ENCODE data around the gene DEFB132. TPM values are rescaled to one million over a fixed set of nuclear protein-coding genes. Genes with fewer than 3 reads are reported as not detected.
"Not testable (repeated sequence)": the region's sequence is repeated elsewhere in the genome, so short reads cannot be mapped to it uniquely, and the experiment has no call there.

The DEFB132 gene, protein sequence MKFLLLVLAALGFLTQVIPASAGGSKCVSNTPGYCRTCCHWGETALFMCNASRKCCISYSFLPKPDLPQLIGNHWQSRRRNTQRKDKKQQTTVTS
- not detected for polyA plus RNA-seq (2013, experiment 1 of 4)
- not detected for polyA plus RNA-seq (2013, experiment 2 of 4)
- not detected for polyA plus RNA-seq (2013, experiment 3 of 4)
- not detected for polyA plus RNA-seq (2013, experiment 4 of 4)

DNA sequence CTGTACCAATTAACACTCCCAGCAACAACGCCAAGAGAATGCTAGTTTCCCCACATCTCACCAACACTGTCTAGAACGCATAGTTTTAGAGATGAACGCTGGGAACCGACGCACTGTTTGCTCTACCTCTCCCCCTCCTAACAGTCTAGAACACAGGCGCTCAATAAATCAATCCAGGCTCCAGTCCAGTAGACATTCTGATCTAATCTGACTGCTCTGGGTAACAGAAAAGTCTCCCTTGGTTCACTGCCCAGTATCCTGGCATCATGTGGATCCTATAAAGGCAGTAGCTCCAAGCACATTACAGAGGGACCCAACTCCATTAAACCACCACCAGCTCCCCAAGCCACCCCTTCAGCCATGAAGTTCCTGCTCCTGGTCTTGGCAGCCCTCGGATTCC, at the start of gene DEFB132:
DEFB132 (plus strand) TSS at position 306 of the 400 bp plus-strand sequence; CDS start at position 361, 55 bp downstream.
- Histone ChIP-seq H3K4me1 (ENCODE audit: control insufficient read depth, insufficient read depth, low read length) (no peaks in the 10 kb centered on the region), H3K9me3 (ENCODE audit: control insufficient read depth, low read length) (no peaks in the 10 kb centered on the region), H3K36me3 (ENCODE audit: control insufficient read depth, insufficient read depth, low read length) (no peaks in the 10 kb centered on the region), H3K4me3 (ENCODE audit: insufficient read depth, low read depth, low read length) (no peak within 1 kb of the TSS), H3K27ac (ENCODE audit: insufficient read depth, low read depth, low read length, poor library complexity, severe bottlenecking) (no peak within 1 kb of the TSS), H3K27me3 (ENCODE audit: control insufficient read depth, insufficient read depth, low read length, poor library complexity, severe bottlenecking) (peaks cover 33% of the 10 kb centered on the region)
- 89 to 91% methylated on average over 7 of the region's 7 CpGs for WGBS, 2 experiments

DNA sequence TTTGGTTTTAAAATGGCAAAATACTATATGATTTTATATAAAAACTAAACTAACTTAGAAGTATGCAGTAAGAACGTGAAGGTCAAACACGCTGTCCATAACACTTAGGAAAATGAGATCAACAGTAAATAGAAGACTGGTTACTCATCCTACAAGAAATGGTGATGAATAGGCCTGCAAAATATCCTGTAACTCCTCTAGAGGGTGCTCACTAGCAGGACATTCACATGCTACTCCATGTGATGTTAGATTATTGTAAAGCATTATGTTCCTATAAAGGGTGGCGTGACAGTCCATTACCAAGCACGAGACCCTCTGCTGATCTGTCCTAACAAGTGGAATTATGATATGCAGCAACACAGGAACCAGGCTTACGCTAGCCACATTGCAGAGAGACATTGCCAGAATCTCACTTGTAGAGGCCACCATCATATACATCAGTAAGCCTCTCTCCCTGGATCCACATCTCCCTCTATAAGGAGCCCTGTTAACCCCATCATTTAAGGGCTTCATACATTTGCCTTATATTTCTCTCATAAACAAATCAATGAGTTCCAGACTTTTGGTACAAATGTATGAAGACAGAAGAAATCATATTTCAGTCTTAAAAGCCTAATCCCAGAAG, 48.5 kb upstream of the DEFB132 start:
- Histone ChIP-seq H3K27ac (ENCODE audit: insufficient read depth, low read depth, low read length, poor library complexity, severe bottlenecking) (no peak overlapping the region), H3K4me3 (ENCODE audit: insufficient read depth, low read depth, low read length) (no peak overlapping the region), H3K9me3 (ENCODE audit: control insufficient read depth, low read length) (no peaks in the 10 kb centered on the region), H3K4me1 (ENCODE audit: control insufficient read depth, insufficient read depth, low read length) (peaks cover 5% of the 10 kb centered on the region), H3K27me3 (ENCODE audit: control insufficient read depth, insufficient read depth, low read length, poor library complexity, severe bottlenecking) (peaks cover 35% of the 10 kb centered on the region), H3K36me3 (ENCODE audit: control insufficient read depth, insufficient read depth, low read length) (no peaks in the 10 kb centered on the region)
- 35 to 55% methylated on average over 3 to 5 of the region's 5 CpGs for WGBS, 2 experiments

DNA sequence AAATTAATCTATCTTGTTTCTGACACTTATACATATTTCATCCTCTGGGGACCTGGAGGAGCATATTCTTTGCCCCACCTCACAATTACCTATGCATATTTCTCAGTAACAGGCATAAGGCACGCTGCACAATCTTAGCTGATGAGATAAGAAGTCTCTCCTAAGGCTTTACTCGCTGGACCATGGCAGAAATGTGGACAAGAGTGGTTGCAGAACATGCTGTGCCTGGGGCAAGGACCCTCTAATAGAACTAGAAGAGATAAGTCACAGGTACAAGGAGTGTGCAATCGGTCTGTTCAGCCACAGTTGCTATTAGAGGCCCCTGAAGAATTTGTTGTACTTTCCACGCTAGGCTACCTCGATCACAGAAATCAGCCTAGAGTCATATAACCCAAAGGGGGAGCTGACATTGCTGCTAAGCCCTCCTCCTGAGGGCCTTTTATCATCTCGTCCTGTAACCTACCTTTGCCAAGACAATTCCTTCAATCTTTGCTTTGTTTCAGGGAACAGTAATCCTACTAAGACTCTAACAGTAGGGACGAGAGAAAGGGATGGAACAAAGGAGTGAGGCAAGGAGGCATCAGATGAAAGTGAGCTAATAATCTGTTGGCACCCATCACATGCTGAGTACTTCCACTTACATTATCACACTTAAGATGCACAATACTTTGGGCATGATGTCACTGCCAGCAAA, 46.6 kb upstream of the DEFB132 start:
- H3K36me3 ChIP-seq (ENCODE audit: control insufficient read depth, insufficient read depth, low read length): no peaks in the 10 kb centered on the region
- 40 to 43% methylated on average over 7 of the region's 7 CpGs for WGBS, 2 experiments
- no peak overlapping the region for H3K27ac ChIP-seq (ENCODE audit: insufficient read depth, low read depth, low read length, poor library complexity, severe bottlenecking)
- peaks cover 5% of the 10 kb centered on the region for H3K4me1 ChIP-seq (ENCODE audit: control insufficient read depth, insufficient read depth, low read length)
- no peak overlapping the region for H3K4me3 ChIP-seq (ENCODE audit: insufficient read depth, low read depth, low read length)
- H3K27me3 ChIP-seq (ENCODE audit: control insufficient read depth, insufficient read depth, low read length, poor library complexity, severe bottlenecking): peaks cover 35% of the 10 kb centered on the region
- H3K9me3 ChIP-seq (ENCODE audit: control insufficient read depth, low read length): no peaks in the 10 kb centered on the region

DNA sequence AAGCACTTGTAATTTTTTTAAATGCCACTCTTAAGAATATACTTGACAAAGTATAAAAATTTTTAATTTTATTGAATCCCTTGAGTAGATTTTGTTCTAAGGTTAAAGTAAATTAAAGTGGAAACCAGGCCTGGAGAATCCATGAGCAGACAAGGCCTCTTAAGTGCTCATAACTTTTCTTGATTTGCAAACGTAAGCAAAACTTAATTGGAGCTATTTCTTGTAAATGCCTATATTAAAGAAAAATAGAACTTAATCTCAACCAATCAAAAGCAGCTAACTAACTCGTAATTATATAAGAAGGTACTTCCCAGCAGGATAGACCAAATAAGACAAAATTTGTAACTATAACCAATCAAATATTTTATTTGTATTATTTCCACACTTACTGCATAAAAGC, 43.1 kb upstream of the DEFB132 start:
- no peak overlapping the region for H3K4me3 ChIP-seq (ENCODE audit: insufficient read depth, low read depth, low read length)
- H3K9me3 ChIP-seq (ENCODE audit: control insufficient read depth, low read length): no peaks in the 10 kb centered on the region
- no peaks in the 10 kb centered on the region for H3K36me3 ChIP-seq (ENCODE audit: control insufficient read depth, insufficient read depth, low read length)
- 71 to 100% methylated on average over 1 to 2 of the region's 2 CpGs for WGBS, 2 experiments
- peaks cover 5% of the 10 kb centered on the region for H3K4me1 ChIP-seq (ENCODE audit: control insufficient read depth, insufficient read depth, low read length)
- H3K27ac ChIP-seq (ENCODE audit: insufficient read depth, low read depth, low read length, poor library complexity, severe bottlenecking): no peak overlapping the region
- peaks cover 32% of the 10 kb centered on the region for H3K27me3 ChIP-seq (ENCODE audit: control insufficient read depth, insufficient read depth, low read length, poor library complexity, severe bottlenecking)

DNA sequence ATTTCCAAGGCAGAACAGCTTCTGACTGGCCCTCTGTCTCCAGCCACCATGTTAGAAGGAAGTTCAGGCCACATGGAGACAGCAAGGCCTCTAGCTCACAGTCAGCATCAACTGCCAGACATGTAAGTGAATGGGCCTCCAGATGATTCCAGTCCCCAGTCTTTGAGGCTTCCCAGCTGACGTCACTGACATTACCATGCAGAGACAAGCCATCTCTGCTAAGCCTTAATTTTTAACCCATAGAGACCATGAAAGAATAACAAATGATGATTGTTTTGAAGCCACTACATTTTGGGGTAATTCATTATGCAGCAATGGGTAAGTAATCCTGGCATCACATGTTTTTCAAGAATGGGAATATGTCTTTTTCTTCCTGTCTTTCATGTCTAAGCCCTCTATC, 41.7 kb upstream of the DEFB132 start:
- Histone ChIP-seq H3K27ac (ENCODE audit: insufficient read depth, low read depth, low read length, poor library complexity, severe bottlenecking) (no peak overlapping the region), H3K36me3 (ENCODE audit: control insufficient read depth, insufficient read depth, low read length) (no peaks in the 10 kb centered on the region), H3K27me3 (ENCODE audit: control insufficient read depth, insufficient read depth, low read length, poor library complexity, severe bottlenecking) (peaks cover 24% of the 10 kb centered on the region), H3K4me3 (ENCODE audit: insufficient read depth, low read depth, low read length) (no peak overlapping the region), H3K4me1 (ENCODE audit: control insufficient read depth, insufficient read depth, low read length) (peaks cover 3% of the 10 kb centered on the region), H3K9me3 (ENCODE audit: control insufficient read depth, low read length) (no peaks in the 10 kb centered on the region)
- 64 to 67% methylated on average over 1 of the region's 1 CpG for WGBS, 2 experiments

DNA sequence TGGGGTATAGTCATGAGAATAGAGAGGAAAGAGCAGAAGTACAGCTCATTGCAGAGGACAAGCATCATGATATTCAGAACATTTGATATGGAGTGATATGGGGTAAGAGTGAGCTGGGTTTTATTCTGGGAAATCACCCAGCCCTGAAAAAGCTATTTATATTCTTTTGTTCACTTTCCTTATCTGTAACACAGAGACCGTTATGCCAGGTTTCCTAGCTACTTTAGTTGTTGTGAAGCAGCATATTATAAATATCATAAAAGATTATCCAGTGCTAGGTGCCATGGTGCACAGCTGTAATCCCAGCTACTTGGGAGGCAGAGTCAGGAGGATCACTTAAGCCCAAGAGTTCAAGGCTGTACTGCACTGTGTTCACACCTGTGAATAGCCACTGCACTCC, 40.3 kb upstream of the DEFB132 start:
- no peaks in the 10 kb centered on the region for H3K9me3 ChIP-seq (ENCODE audit: control insufficient read depth, low read length)
- no peak overlapping the region for H3K27ac ChIP-seq (ENCODE audit: insufficient read depth, low read depth, low read length, poor library complexity, severe bottlenecking)
- no peaks in the 10 kb centered on the region for H3K36me3 ChIP-seq (ENCODE audit: control insufficient read depth, insufficient read depth, low read length)
- H3K4me1 ChIP-seq (ENCODE audit: control insufficient read depth, insufficient read depth, low read length): no peaks in the 10 kb centered on the region
- H3K4me3 ChIP-seq (ENCODE audit: insufficient read depth, low read depth, low read length): no peak overlapping the region
- no CpG with 5 or more reads among the region's 1 CpG for WGBS, 2 experiments
- peaks cover 26% of the 10 kb centered on the region for H3K27me3 ChIP-seq (ENCODE audit: control insufficient read depth, insufficient read depth, low read length, poor library complexity, severe bottlenecking)

DNA sequence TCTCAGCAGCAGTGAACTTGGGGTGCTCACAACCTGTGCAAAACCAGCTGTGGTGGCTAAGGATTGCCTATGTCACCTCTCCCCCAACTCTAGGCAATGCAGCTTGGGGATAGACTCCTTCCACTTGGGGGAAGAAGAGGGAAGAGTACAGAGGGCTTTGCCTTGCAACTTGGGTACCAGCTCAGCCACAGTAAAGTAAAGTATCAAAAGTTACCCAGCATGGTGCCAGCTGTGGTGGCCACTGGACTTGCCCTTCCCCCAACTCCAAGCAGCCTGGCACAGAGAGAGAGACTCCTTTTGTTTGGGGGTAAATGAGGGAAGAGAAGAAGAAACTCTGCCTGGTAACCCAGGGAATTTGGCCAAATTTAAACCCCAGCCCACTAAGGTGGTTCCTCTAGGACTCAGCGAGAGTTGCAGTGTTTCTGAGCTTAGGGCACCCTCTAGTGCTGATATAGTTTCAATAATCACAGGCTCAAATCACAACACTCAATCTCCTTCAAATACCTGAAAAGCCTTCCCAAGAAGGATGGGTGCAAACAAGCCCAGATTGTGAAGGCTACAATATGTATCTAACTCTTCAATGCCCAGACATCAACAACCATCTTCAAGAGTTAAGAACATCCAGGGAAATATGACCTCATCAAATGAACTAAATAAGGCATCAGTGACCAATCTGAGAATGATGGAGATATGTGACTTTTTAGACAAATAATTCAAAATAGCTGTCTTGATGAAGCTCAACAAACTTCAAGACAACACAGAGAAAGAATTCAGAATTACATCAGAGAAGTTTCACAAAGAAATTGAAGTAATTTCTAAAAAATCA, 38.0 kb upstream of the DEFB132 start:
- no peak overlapping the region for H3K4me3 ChIP-seq (ENCODE audit: insufficient read depth, low read depth, low read length)
- H3K27me3 ChIP-seq (ENCODE audit: control insufficient read depth, insufficient read depth, low read length, poor library complexity, severe bottlenecking): peaks cover 24% of the 10 kb centered on the region

DNA sequence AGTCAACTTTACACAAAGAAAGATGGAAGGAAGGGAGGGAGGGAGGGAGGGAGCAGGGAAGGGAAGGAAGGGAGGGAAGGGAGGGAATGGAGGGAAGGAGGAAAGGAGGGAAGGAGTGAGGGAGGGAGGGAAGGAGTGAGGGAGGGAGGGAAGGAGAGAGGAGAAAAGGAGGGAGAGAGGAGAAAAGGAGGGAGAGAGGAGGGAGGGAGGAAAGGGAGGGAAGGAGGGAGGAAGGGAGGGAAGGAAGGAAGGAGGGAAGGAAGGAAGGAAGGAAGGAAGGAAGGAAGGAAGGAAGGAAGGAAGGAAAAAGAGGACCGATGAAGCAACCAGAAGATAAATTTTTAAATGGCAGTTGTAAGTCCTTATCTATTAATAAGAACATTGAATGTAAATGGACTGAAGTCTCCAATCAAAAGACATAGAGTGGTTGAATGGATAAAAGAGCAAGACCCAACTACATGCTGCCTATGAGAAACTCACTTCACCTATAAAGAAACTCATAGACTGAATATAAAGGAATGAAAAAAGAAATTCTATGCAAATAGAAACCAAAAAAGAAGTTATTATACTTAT, 36.2 kb upstream of the DEFB132 start:
- no peak overlapping the region for H3K27ac ChIP-seq (ENCODE audit: insufficient read depth, low read depth, low read length, poor library complexity, severe bottlenecking)
- H3K9me3 ChIP-seq (ENCODE audit: control insufficient read depth, low read length): no peaks in the 10 kb centered on the region
- H3K36me3 ChIP-seq (ENCODE audit: control insufficient read depth, insufficient read depth, low read length): no peaks in the 10 kb centered on the region
- H3K4me3 ChIP-seq (ENCODE audit: insufficient read depth, low read depth, low read length): no peak overlapping the region
- no peaks in the 10 kb centered on the region for H3K4me1 ChIP-seq (ENCODE audit: control insufficient read depth, insufficient read depth, low read length)
- 71 to 75% methylated on average over 1 of the region's 1 CpG for WGBS, 2 experiments
- H3K27me3 ChIP-seq (ENCODE audit: control insufficient read depth, insufficient read depth, low read length, poor library complexity, severe bottlenecking): peaks cover 24% of the 10 kb centered on the region

More for the DNA sequence above, 38.0 kb upstream of the DEFB132 start:
- Histone ChIP-seq H3K4me1 (ENCODE audit: control insufficient read depth, insufficient read depth, low read length) (no peaks in the 10 kb centered on the region), H3K9me3 (ENCODE audit: control insufficient read depth, low read length) (no peaks in the 10 kb centered on the region), H3K27ac (ENCODE audit: insufficient read depth, low read depth, low read length, poor library complexity, severe bottlenecking) (no peak overlapping the region), H3K36me3 (ENCODE audit: control insufficient read depth, insufficient read depth, low read length) (no peaks in the 10 kb centered on the region)
- 0 to 5% methylated on average over 1 of the region's 1 CpG for WGBS, 2 experiments

DNA sequence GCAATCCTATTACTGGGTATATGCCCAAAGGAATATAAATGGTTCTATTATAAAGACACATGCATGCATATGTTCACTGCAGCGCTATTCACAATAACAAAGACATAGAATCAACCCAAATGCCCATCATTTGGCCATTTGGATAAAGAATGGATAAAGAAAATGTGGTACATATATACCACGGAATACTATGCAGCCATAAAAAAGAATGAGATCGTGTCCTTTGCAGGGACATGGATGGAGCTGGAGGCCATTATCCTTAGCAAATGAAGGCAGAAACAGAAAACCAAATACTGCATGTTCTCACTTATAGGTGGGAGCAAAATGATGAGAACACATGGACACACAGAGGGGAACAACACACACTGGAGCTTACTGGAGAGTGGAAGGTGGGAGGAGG, 31.6 kb upstream of the DEFB132 start:
- peaks cover 18% of the 10 kb centered on the region for H3K27me3 ChIP-seq (ENCODE audit: control insufficient read depth, insufficient read depth, low read length, poor library complexity, severe bottlenecking)
- not testable (repeated sequence) for H3K4me3 ChIP-seq (ENCODE audit: insufficient read depth, low read depth, low read length); H3K27ac ChIP-seq (ENCODE audit: insufficient read depth, low read depth, low read length, poor library complexity, severe bottlenecking); H3K9me3 ChIP-seq (ENCODE audit: control insufficient read depth, low read length); H3K36me3 ChIP-seq (ENCODE audit: control insufficient read depth, insufficient read depth, low read length); H3K4me1 ChIP-seq (ENCODE audit: control insufficient read depth, insufficient read depth, low read length)
- WGBS, 2 experiments: 84 to 90% methylated on average over 2 to 3 of the region's 3 CpGs

All from ectodermal cell (in vitro differentiated cells).